Smooth muscle cell (in vitro differentiated cells): ENCODE measurements around the gene BLOC1S6. TPM values are rescaled to one million over a fixed set of nuclear protein-coding genes. Genes with fewer than 3 reads are reported as not detected.

Source experiments
- DNase-seq: peaks from one replicate; lab custom pipeline; 2025; ENCODE audit not compliant: unreplicated experiment; lab: John Stamatoyannopoulos, UW
- H2AFZ ChIP-seq: fragments of 200-600 bp; sonication (generic); 2 replicates; pipeline ENCODE4 v1.6.0; 2016; ENCODE audit warnings: antibody characterized with exemption, low read depth, mild to moderate bottlenecking
- H3F3A ChIP-seq: fragments of 200-600 bp; sonication (generic); 2 replicates; pipeline ENCODE4 v1.6.0; 2017; ENCODE audit warnings: antibody characterized with exemption, low read depth
- H3K27ac ChIP-seq: fragments of 200-600 bp; sonication (generic); 2 replicates; pipeline ENCODE4 v1.5.1; 2016; ENCODE audit warnings: low read depth, mild to moderate bottlenecking
- H3K27me3 ChIP-seq: fragments of 200-600 bp; sonication (generic); 2 replicates; pipeline ENCODE4 v1.6.1; 2016; ENCODE audit warnings: low read depth, mild to moderate bottlenecking
- H3K36me3 ChIP-seq: fragments of 200-600 bp; sonication (generic); 2 replicates; pipeline ENCODE4 v1.5.1; 2016; ENCODE audit warnings: low read depth
- H3K4me1 ChIP-seq: fragments of 200-600 bp; sonication (generic); 2 replicates; pipeline ENCODE4 v1.5.1; 2016; ENCODE audit warnings: low read depth
- H3K4me2 ChIP-seq: fragments of 200-600 bp; sonication (generic); 2 replicates; pipeline ENCODE4 v1.6.0; 2016; ENCODE audit warnings: mild to moderate bottlenecking
- H3K4me3 ChIP-seq: fragments of 200-600 bp; sonication (generic); 2 replicates; pipeline ENCODE4 v1.5.1; 2016; ENCODE audit warnings: mild to moderate bottlenecking
- H3K79me2 ChIP-seq: fragments of 200-600 bp; sonication (generic); 2 replicates; pipeline ENCODE4 v1.6.0; 2016; ENCODE audit warnings: low read depth, mild to moderate bottlenecking
- H3K9ac ChIP-seq: fragments of 200-600 bp; sonication (generic); 2 replicates; pipeline ENCODE4 v1.6.0; 2016; ENCODE audit warnings: low read depth
- H3K9me3 ChIP-seq: fragments of 200-600 bp; sonication (generic); replicated peaks from 2 replicates; pipeline ENCODE4 v1.5.1; 2016; ENCODE audit warnings: low read depth
- H4K20me1 ChIP-seq: fragments of 200-600 bp; sonication (generic); 2 replicates; pipeline ENCODE4 v1.6.0; 2016; ENCODE audit warnings: low read depth
- CTCF ChIP-seq: fragments of 200-600 bp; sonication (generic); IDR thresholded peaks from 2 replicates; pipeline ENCODE4 v1.5.1; 2017; ENCODE audit warnings: borderline replicate concordance, mild to moderate bottlenecking, antibody characterized with exemption; ENCODE audit not compliant: insufficient read depth, poor library complexity, severe bottlenecking
- WGBS: methylation state at CpG from one replicate; pipeline ENCODE4 v1.1.7; 2016; ENCODE audit warnings: low lambda C conversion rate; 5-methylcytosine and 5-hydroxymethylcytosine counted together
- polyA plus RNA-seq: library from polyadenylated mRNA; unstranded; fragments of >200 nt; fragmentation: Nextera tagmentation; extraction: Ambion mirVana; gene quantifications from 2 replicates; pipeline ENCODE4 v1.2.1, GENCODE V29; 2016
- total RNA-seq: library from RNA; depleted of rRNA; stranded (reverse); fragments of >200 nt; gene quantifications from 2 replicates; pipeline ENCODE4 v1.2.3, GENCODE V29; 2014

The BLOC1S6 gene
- total and polyA plus RNA-seq, 2 experiments from 2014 or later = 34.8 to 50.3 TPM

- H3K27me3 ChIP-seq = no peaks in the 10 kb centered on the region
- H3K4me2 ChIP-seq = no peak overlapping the region
- no peaks in the 10 kb centered on the region for H3K9me3 ChIP-seq
- H3K4me3 ChIP-seq = no peak overlapping the region
- H3K79me2 ChIP-seq = peaks cover 15% of the 10 kb centered on the region
- DNase-seq = no peak
- no peak overlapping the region for H3K27ac ChIP-seq
- 92% methylated on average over 3 of the region's 3 CpGs for WGBS
- no peak for TF ChIP-seq CTCF
- H3K4me1 ChIP-seq = no peaks in the 10 kb centered on the region
- no peak overlapping the region for H3K9ac ChIP-seq
- no peak overlapping the region for H2AFZ ChIP-seq
- peaks cover 4% of the 10 kb centered on the region for H3K36me3 ChIP-seq
- H3F3A ChIP-seq = no peaks in the 10 kb centered on the region
- H4K20me1 ChIP-seq = peaks cover 44% of the 10 kb centered on the region
Observed at GRCh38 chr15:45606413-45606812, 19.2 kb downstream of the BLOC1S6 start.

GRCh38 chr15:45606841-45607240, 19.7 kb downstream of the BLOC1S6 start:
- Histone ChIP-seq H3K27me3 (no peaks in the 10 kb centered on the region), H3K9me3 (no peaks in the 10 kb centered on the region), H3K4me2 (no peak overlapping the region), H3K27ac (no peak overlapping the region), H3K79me2 (peaks cover 11% of the 10 kb centered on the region), H3K4me1 (no peaks in the 10 kb centered on the region), H3K4me3 (no peak overlapping the region), H3K9ac (no peak overlapping the region), H4K20me1 (peaks cover 40% of the 10 kb centered on the region), H3K36me3 (peaks cover 4% of the 10 kb centered on the region), H3F3A (no peaks in the 10 kb centered on the region), H2AFZ (no peak overlapping the region)
- no peak for DNase-seq
- TF ChIP-seq CTCF = no peak
- 100% methylated on average over 1 of the region's 1 CpG for WGBS

- Histone ChIP-seq H3K4me2 (no peak overlapping the region), H3K79me2 (no peaks in the 10 kb centered on the region), H3K9me3 (no peaks in the 10 kb centered on the region), H3K4me1 (no peaks in the 10 kb centered on the region), H3K9ac (no peak overlapping the region), H2AFZ (no peak overlapping the region), H3K27ac (no peak overlapping the region), H3K36me3 (peaks cover 4% of the 10 kb centered on the region), H4K20me1 (peaks cover 6% of the 10 kb centered on the region), H3K4me3 (no peak overlapping the region), H3F3A (no peaks in the 10 kb centered on the region), H3K27me3 (no peaks in the 10 kb centered on the region)
- WGBS = 27% methylated on average over 4 of the region's 4 CpGs
- no peak for DNase-seq
- peak; percentile 43 for TF ChIP-seq CTCF
Observed at GRCh38 chr15:45611305-45611704, 24.1 kb downstream of the BLOC1S6 start.

- H3K79me2 ChIP-seq = no peaks in the 10 kb centered on the region
- H4K20me1 ChIP-seq = no peaks in the 10 kb centered on the region
- H3K27me3 ChIP-seq = no peaks in the 10 kb centered on the region
- no peaks in the 10 kb centered on the region for H3K4me1 ChIP-seq
- H3K9me3 ChIP-seq = no peaks in the 10 kb centered on the region
- no peak overlapping the region for H3K4me3 ChIP-seq
- no peaks in the 10 kb centered on the region for H3F3A ChIP-seq
- H2AFZ ChIP-seq = no peak overlapping the region
- no peak for DNase-seq
- no peak overlapping the region for H3K9ac ChIP-seq
- no peak overlapping the region for H3K4me2 ChIP-seq
- H3K27ac ChIP-seq = no peak overlapping the region
- WGBS = 12% methylated on average over 1 of the region's 1 CpG
- H3K36me3 ChIP-seq = no peaks in the 10 kb centered on the region
- no peak for TF ChIP-seq CTCF
Observed at GRCh38 chr15:45612790-45613415, 25.7 kb downstream of the BLOC1S6 start.
